ENCODE results near the gene FRMD4B.

Gene FRMD4B

GRCh38 chr3:69330891-69331400, 54.9 kb downstream of the FRMD4B start:
- H3K4me3 ChIP-seq (ENCODE audit: control insufficient read depth, low read depth, low read length): no peak overlapping the region
- DNase-seq (ENCODE audit: low read depth): no peak
- TF ChIP-seq, protein P1, sequence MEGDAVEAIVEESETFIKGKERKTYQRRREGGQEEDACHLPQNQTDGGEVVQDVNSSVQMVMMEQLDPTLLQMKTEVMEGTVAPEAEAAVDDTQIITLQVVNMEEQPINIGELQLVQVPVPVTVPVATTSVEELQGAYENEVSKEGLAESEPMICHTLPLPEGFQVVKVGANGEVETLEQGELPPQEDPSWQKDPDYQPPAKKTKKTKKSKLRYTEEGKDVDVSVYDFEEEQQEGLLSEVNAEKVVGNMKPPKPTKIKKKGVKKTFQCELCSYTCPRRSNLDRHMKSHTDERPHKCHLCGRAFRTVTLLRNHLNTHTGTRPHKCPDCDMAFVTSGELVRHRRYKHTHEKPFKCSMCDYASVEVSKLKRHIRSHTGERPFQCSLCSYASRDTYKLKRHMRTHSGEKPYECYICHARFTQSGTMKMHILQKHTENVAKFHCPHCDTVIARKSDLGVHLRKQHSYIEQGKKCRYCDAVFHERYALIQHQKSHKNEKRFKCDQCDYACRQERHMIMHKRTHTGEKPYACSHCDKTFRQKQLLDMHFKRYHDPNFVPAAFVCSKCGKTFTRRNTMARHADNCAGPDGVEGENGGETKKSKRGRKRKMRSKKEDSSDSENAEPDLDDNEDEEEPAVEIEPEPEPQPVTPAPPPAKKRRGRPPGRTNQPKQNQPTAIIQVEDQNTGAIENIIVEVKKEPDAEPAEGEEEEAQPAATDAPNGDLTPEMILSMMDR (IDR thresholded peaks at IDR 0.05; ENCODE audit: control insufficient read depth, insufficient read depth, low read depth, low read length, missing control alignments): no peak

DNA sequence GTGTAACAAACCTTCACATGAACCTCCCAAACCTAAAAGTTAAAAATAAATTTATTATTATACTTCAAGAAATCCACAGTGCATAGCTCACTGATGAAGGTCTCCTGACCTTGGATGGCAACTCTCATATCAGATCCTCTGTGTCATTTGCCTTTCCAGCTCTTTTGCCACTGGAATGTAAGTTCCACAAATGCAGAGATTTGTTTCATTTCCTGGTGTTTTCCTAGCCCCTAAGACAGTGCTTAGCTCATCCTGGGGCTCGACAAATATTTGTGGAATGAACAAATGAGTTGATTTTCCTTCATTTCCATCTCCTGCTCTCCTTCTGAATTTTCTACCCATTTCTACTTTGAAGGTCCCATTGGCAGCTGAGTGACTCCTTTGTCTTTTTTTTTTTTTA, 56.0 kb downstream of the FRMD4B start:
- TF ChIP-seq, protein P1 (IDR thresholded peaks at IDR 0.05; ENCODE audit: control insufficient read depth, insufficient read depth, low read depth, low read length, missing control alignments): no peak
- no peak for DNase-seq (ENCODE audit: low read depth)
- no peak overlapping the region for H3K4me3 ChIP-seq (ENCODE audit: control insufficient read depth, low read depth, low read length)

DNA sequence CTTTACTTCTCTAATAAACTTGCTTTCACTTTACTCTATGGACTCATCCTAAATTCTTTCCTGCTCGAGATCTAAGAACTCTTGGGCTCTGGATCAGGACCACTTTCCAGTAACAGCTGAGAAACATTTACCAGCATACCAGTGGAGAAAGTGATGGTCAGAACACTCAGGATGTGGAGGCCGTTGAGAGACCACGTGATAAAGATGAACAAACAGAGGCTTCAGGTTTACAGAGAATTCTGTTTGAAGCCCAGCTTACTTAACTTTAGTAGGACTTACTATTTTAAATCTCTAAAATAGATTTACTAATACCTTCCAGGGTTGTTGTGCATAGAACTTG, 57.0 kb downstream of the FRMD4B start:
- DNase-seq (ENCODE audit: low read depth): no peak
- TF ChIP-seq, protein P1 (IDR thresholded peaks at IDR 0.05; ENCODE audit: control insufficient read depth, insufficient read depth, low read depth, low read length, missing control alignments): no peak
- H3K4me3 ChIP-seq (ENCODE audit: control insufficient read depth, low read depth, low read length): no peak overlapping the region

DNA sequence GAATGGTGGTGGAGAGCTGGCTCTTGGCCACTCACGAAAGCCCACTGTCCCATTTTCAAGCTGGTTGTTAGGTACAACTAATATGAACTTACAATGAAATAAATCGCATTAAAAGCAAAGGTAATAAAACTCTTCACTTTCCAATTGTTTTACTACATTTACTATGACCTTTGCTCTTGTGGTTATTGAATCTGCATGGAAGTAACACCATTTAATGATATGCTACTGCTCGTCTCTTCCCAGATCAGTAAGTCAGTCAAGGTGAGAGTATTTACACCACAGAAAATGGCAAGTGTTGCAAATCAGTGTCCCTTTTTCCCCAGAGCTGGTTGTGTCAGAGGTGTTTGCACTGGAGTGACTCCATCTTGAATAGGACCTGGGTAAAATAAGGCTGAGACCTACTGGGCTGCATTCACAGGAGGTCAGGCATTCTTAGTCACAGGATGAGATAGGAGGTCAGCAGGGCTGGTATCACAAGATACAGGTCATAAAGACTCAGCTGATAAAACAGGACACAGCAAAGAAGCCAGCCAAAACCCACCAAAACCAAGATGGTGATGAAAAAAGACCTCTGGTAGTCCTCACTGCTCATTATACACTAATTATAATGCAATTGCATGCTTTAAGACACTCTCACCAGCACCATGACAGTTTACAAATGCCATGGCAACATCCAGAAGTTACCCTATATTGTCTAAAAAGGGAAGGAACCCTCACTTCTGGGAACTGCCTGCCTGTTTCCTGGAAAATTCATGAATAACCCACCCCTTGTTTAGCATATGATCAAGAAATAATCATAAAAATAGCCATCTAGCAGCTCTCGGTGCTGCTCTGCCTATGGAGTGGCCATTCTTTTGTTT, 57.6 kb downstream of the FRMD4B start:
- TF ChIP-seq, protein P1 (IDR thresholded peaks at IDR 0.05; ENCODE audit: control insufficient read depth, insufficient read depth, low read depth, low read length, missing control alignments): no peak
- H3K4me3 ChIP-seq (ENCODE audit: control insufficient read depth, low read depth, low read length): no peak overlapping the region
- no peak for DNase-seq (ENCODE audit: low read depth)

DNA sequence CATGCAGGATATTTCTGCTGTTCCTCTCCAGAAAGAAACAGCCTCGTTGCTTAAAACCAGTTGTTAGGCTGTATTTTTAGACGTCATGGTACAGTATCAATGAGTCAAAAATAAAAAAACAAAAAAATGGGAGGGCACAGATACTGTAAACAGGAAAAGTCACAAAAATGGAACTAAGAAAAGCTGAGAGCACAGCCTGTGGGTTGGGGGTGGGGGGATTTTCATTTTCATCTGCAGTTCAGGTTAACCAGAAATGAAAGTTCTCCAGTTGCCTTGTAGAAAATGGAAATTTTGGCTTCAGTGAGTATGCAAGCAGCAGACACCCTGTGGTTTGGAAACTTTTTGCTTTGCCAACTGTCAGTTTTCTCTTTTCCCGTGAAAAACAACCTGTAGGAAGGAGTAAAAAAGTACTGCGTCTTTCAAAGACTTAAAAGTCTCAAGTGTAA, 59.0 kb downstream of the FRMD4B start:
- TF ChIP-seq, protein P1 (IDR thresholded peaks at IDR 0.05; ENCODE audit: control insufficient read depth, insufficient read depth, low read depth, low read length, missing control alignments): no peak
- no peak overlapping the region for H3K4me3 ChIP-seq (ENCODE audit: control insufficient read depth, low read depth, low read length)
- no peak for DNase-seq (ENCODE audit: low read depth)

DNA sequence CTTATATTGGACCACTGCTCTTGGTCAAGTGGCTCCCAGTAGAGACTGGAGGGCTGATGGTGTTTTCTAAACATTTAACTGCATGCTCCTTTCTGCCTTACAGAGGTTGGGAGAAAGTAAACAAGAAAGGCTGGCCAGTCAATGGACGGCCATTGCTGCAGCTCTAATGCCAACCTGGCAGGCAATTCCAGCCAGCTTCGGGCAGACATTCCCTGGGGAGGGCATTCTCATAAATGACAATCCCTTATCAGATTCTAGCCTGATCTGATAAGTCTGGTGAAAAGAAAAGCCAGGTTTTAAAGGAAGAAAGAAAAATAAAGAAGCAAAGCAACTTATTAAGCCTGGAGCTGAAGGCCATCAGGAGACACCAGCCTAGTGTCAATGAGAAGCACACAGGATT, 60.7 kb downstream of the FRMD4B start:
- TF ChIP-seq, protein P1 (IDR thresholded peaks at IDR 0.05; ENCODE audit: control insufficient read depth, insufficient read depth, low read depth, low read length, missing control alignments): no peak
- DNase-seq (ENCODE audit: low read depth): no peak
- no peak overlapping the region for H3K4me3 ChIP-seq (ENCODE audit: control insufficient read depth, low read depth, low read length)
